Pancreas (tissue), 10 donors: Measurements from ENCODE around the gene TBC1D5. TPM values are rescaled to one million over a fixed set of nuclear protein-coding genes. Genes with fewer than 3 reads are reported as not detected.

Source experiments
- ATAC-seq, 4 donors: fragments of 200-7000 bp; cut with Tn5 transposase; one replicate each; pipeline versions ENCODE4 v1.8.0 to v1.9.1; 2020; ENCODE audit warnings: mild to moderate bottlenecking in 4 of 4, moderate library complexity in 4 of 4
- DNase-seq, 6 donors: peaks; one replicate each; pipeline ENCODE4 v3.0.0-alpha.2; 2020
- FAIRE-seq: peaks from 2 replicates; lab custom pipeline; 2012; peaks lifted over from hg19 to GRCh38; lab: Jason Lieb, UNC
- H3K27ac ChIP-seq, 4 donors: fragments of 200-600 bp; sonication (generic); 1 replicate in 3 of 4; 2 replicates in 1 of 4; pipeline versions ENCODE4 v1.5.0 to v1.8.0; 2020
- H3K27me3 ChIP-seq, 4 donors: fragments of 200-600 bp; one replicate each; pipeline ENCODE4 v1.8.0; 2021
- H3K36me3 ChIP-seq, 3 donors: fragments of 200-600 bp; sonication (generic) in 1 of 3; one replicate each; pipeline versions ENCODE4 v1.5.0 to v1.8.0; 2020 to 2021
- H3K4me1 ChIP-seq, 3 donors: fragments of 200-600 bp; one replicate each; pipeline ENCODE4 v1.8.0; 2021
- H3K4me3 ChIP-seq, 4 donors: fragments of 200-600 bp; sonication (generic) in 2 of 4; one replicate each; pipeline versions ENCODE4 v1.5.0 to v1.8.0; 2020 to 2021
- H3K9me3 ChIP-seq, 4 donors: fragments of 200-600 bp; one replicate each; pipeline ENCODE4 v1.8.0; 2021
- WGBS, 2 donors: extraction: QIAGEN DNeasy Blood & Tissue Kit; methylation state at CpG; one replicate each; pipeline ENCODE4 v1.1.7; 2013; 5-methylcytosine and 5-hydroxymethylcytosine counted together
- intact Hi-C, 3 donors: fragments of 100-400 bp; cut with DNase I; formaldehyde crosslinking; loops; one replicate each; pipeline versions ENCODE4 v1.11.1 to v1.14.2; 2022
- polyA plus RNA-seq, 2 donors: library from polyadenylated mRNA; stranded (reverse); fragments of 200-250 nt; gene quantifications; one replicate each; pipeline ENCODE4 v1.2.3, GENCODE V29; 2013
- total RNA-seq, 6 donors: library from RNA; stranded (reverse); fragmentation: NEBNext Ultra II Directional in 4 of 6; extraction: Animal tissue kit (Norgen Biotek cat#: 25700) in 4 of 6; gene quantifications; one replicate each; pipeline versions ENCODE4 v1.2.1 to v1.2.4, GENCODE V29; 2021 to 2023
- TF ChIP-seq, protein P1 (sequence below), 4 donors: fragments of 200-600 bp; sonication (generic) in 3 of 4; IDR thresholded peaks; one replicate each; pipeline versions ENCODE4 v1.5.0 to v1.8.0; 2021; ENCODE audit warnings: antibody characterized with exemption in 4 of 4
- donor health status: healthy with polysubstance abuse.
- donor health status: DM: no; HTN: no; CAD: no; lungs with moderate emphysema.
- donor health status: DM: no; HTN: no; CAD: no.
- donor health status: control.
- donor health status: control.
- donor health status: Bipolar disorder and iron deficiency.
- donor health status: DM: yes; HTN: yes; CAD: no.
- donor health status: DM: no; HTN: no; CAD: no.
- donor health status: DM: no; HTN: no; CAD: no.
- donor health status: DM: yes; HTN: yes; CAD: no.

The TBC1D5 gene
- total and polyA plus RNA-seq, 8 donors, result 6.5 to 39.2 (median 19.9) TPM

DNA sequence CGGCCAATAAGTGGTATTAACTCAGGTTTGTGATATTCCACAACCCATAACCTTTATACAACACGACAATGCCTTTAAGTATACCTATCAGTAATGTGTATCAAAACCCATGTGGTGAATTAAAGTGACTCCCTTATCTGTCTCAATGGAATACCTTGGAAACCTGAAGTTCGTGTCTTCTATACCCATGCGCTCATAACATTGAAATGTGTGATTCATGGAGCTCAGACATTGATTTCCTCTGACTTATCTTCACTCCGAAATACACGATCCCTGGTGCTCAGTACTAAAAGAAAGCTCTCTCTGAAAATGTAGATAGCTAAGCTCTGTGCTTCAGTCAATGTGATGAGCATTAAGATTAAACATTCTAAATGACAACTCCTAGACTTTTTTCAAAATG is 140.3 kb downstream of the TBC1D5 start:
- Histone ChIP-seq H3K4me3 (no peak overlapping the region), H3K27me3 (no peaks in the 10 kb centered on the region)

DNA sequence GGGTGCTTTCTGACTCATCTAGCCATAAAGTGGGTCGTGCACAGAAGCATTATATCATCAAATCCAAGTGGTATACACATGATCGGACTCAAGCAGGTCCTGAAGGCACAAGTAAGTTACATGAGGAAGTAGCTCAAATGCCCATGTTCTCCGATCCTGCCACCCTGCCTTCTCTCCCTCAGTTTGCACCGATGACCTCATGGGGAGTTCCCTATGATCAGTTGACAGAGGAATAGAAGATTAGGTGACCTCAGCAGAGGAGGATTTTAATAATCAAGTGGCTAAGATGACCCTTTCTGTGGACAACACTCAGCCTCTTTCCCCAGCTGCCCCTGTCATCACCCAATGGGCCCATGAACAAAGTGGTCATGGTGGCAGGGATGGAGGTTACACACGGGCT is 149.5 kb downstream of the TBC1D5 start:
- WGBS, 2 donors, result 94 to 96% methylated on average over 5 of the region's 5 CpGs
- ATAC-seq (no peak), DNase-seq (no peak), FAIRE-seq (no peak)
- no peaks in the 10 kb centered on the region for H3K36me3 ChIP-seq
- H3K27me3 ChIP-seq, result no peaks in the 10 kb centered on the region
- TF ChIP-seq, protein P1, sequence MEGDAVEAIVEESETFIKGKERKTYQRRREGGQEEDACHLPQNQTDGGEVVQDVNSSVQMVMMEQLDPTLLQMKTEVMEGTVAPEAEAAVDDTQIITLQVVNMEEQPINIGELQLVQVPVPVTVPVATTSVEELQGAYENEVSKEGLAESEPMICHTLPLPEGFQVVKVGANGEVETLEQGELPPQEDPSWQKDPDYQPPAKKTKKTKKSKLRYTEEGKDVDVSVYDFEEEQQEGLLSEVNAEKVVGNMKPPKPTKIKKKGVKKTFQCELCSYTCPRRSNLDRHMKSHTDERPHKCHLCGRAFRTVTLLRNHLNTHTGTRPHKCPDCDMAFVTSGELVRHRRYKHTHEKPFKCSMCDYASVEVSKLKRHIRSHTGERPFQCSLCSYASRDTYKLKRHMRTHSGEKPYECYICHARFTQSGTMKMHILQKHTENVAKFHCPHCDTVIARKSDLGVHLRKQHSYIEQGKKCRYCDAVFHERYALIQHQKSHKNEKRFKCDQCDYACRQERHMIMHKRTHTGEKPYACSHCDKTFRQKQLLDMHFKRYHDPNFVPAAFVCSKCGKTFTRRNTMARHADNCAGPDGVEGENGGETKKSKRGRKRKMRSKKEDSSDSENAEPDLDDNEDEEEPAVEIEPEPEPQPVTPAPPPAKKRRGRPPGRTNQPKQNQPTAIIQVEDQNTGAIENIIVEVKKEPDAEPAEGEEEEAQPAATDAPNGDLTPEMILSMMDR (IDR thresholded peaks at IDR 0.05), result no peak
- H3K9me3 ChIP-seq, result no peaks in the 10 kb centered on the region
- no peak overlapping the region for H3K4me3 ChIP-seq
- intact Hi-C loops, result no loop called here
- no peaks in the 10 kb centered on the region for H3K4me1 ChIP-seq
- H3K27ac ChIP-seq, result no peak overlapping the region

More for the DNA sequence above, 140.3 kb downstream of the TBC1D5 start:
- no peaks in the 10 kb centered on the region for H3K9me3 ChIP-seq
- no peak overlapping the region for H3K27ac ChIP-seq
- peaks cover 0 to 7% (median 3%) of the 10 kb centered on the region in 3 donors for H3K4me1 ChIP-seq
- TF ChIP-seq, protein P1 (IDR thresholded peaks at IDR 0.05), result no peak
- no peak for FAIRE-seq
- no peaks in the 10 kb centered on the region for H3K36me3 ChIP-seq
- no peak for DNase-seq
- WGBS, 2 donors, result 97 to 100% methylated on average over 6 of the region's 6 CpGs
- ATAC-seq, result no peak
- intact Hi-C loops, result no loop called here

DNA sequence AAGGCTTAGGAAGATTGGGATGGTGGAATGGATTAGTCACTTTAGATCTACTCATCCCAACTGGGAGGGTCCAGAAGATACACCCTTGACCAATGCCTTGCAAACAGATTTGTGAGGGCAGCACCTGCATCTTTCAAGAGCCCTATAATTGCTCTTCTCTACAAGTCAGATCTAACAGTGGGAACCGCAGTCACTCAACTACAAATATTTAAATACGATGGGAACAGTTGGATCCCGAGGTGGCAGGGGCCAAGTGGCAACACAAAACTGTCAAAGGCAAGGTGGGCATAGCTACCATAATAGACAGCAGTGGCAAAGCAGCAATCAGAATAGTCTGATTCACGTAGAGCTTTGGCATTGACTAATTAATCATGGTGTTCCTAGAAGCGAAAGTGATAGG is 152.0 kb downstream of the TBC1D5 start:
- WGBS, 2 donors, result 99% methylated on average over 5 of the region's 5 CpGs
- Histone ChIP-seq H3K4me1 (no peaks in the 10 kb centered on the region), H3K27me3 (no peaks in the 10 kb centered on the region), H3K36me3 (no peaks in the 10 kb centered on the region), H3K27ac (no peak overlapping the region), H3K4me3 (no peak overlapping the region), H3K9me3 (no peaks in the 10 kb centered on the region)
- DNase-seq, result no peak
- FAIRE-seq, result no peak
- intact Hi-C loops, result no loop called here
- no peak for ATAC-seq
- TF ChIP-seq, protein P1 (IDR thresholded peaks at IDR 0.05), result no peak

DNA sequence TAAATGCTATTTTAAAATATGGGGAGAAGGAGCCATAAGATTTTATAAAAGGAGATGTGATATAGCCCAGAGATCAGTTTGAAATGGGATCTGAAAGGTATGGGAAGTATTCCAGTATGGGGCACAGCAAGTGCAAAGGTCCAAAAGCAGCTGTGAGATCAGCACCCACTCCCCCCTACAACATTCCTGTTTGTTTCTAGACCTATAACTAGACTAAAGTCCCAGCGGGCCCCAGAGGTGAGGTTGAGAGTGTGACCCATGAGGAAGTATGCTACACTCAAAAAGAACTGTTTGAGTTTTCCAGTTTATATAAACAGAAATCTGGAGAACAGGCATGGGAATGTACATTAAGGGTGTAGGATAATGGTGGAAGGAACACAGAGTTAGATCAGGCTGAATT is 152.5 kb downstream of the TBC1D5 start:
- H3K36me3 ChIP-seq, result no peaks in the 10 kb centered on the region
- H3K4me3 ChIP-seq, result no peak overlapping the region
- DNase-seq (no peak), ATAC-seq (no peak), FAIRE-seq (no peak)
- TF ChIP-seq, protein P1 (IDR thresholded peaks at IDR 0.05), result no peak
- H3K27me3 ChIP-seq, result no peaks in the 10 kb centered on the region
- intact Hi-C loops, result no loop called here
- no peak overlapping the region for H3K27ac ChIP-seq
- no peaks in the 10 kb centered on the region for H3K9me3 ChIP-seq
- WGBS, 2 donors, result 93 to 100% methylated on average over 1 of the region's 1 CpG
- no peaks in the 10 kb centered on the region for H3K4me1 ChIP-seq

DNA sequence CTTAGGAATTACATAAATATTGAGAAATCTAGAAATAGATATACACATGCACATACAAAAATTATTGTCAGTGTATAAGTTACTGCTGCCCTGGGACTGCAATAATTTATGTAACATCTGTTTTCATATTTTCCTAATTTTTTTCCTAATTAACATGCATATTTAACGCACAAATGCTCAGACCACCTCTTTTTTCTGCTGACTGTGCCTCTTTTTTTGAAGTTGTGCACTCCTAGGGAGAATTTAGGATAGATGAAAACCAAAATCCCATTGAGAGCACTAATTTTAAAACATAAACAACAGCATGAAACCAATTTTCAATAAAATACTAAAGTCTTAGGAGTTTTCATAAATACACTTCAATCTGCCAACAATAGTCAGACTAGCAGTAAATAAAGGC is 154.0 kb downstream of the TBC1D5 start:
- 94 to 100% methylated on average over 1 of the region's 1 CpG for WGBS, 2 donors
- intact Hi-C loops, result no loop called here
- TF ChIP-seq, protein P1 (IDR thresholded peaks at IDR 0.05), result no peak
- no peak for DNase-seq
- Histone ChIP-seq H3K36me3 (no peaks in the 10 kb centered on the region), H3K4me3 (no peak overlapping the region), H3K4me1 (no peaks in the 10 kb centered on the region), H3K9me3 (no peaks in the 10 kb centered on the region), H3K27ac (no peak overlapping the region), H3K27me3 (no peaks in the 10 kb centered on the region)
- no peak for ATAC-seq
- FAIRE-seq, result no peak
